HepG2 (cell line): ENCODE measurements around the gene TENM3. TPM values are rescaled to one million over a fixed set of nuclear protein-coding genes. Genes with fewer than 3 reads are reported as not detected.

Source experiments
- ATAC-seq: fragments of 200-7000 bp; cut with Tn5 transposase; 3 replicates; pipeline ENCODE4 v1.9.1; 2020; ENCODE audit warnings: mild to moderate bottlenecking, moderate library complexity
- BruUV-seq: library from RNA; stranded (reverse); fragments of 400-500 nt; replicated peaks from 2 replicates; lab custom pipeline; 2021; lab: Mats Ljungman, UMichigan
- CTCF ChIA-PET: fragments of 300-600 bp; formaldehyde crosslinking; extraction: SDS; loops from one replicate; lab custom pipeline; 2021; ENCODE audit warnings: low total read pairs, inconsistent platforms, low intra/inter-chr PET ratio; lab: Yijun Ruan, JAX
- POLR2A ChIA-PET: fragments of 350-600 bp; sonication (Branson Sonifier 250); formaldehyde crosslinking; loops from one replicate; lab custom pipeline; 2020; ENCODE audit warnings: antibody characterized with exemption, inconsistent platforms; lab: Yijun Ruan, JAX
- DNase-seq: peaks from one replicate; pipeline ENCODE4 v3.0.0-alpha.2; 2015; ENCODE audit warnings: low spot score
- FAIRE-seq: peaks from 3 replicates; lab custom pipeline; 2011; peaks lifted over from hg19 to GRCh38; lab: Jason Lieb, UNC
- H2AFZ ChIP-seq: one replicate; pipeline ENCODE4 v1.6.1; 2011; ENCODE audit warnings: low read length, inconsistent platforms
- H3K27ac ChIP-seq: fragments of 300-600 bp; 3 replicates; pipeline ENCODE4 v1.8.0; 2011; ENCODE audit warnings: mixed run types, mild to moderate bottlenecking, mixed read lengths, low read length, inconsistent platforms; ENCODE audit not compliant: insufficient read depth; ENCODE audit errors: extremely low read length
- H3K27me3 ChIP-seq, 2 experiments: fragments of 200-600 bp in 1 of 2; 2 replicates in 1 of 2; 3 replicates in 1 of 2; pipeline versions ENCODE4 v1.6.0 to v1.8.0; 2011; ENCODE audit warnings: low read length in 2 of 2, mild to moderate bottlenecking in 2 of 2, moderate library complexity in 2 of 2, inconsistent platforms in 1 of 2; ENCODE audit not compliant: insufficient read depth in 2 of 2, control insufficient read depth in 1 of 2
- H3K36me3 ChIP-seq, 2 experiments: fragments of 200-600 bp in 1 of 2; replicated peaks in 1 of 2; 2 replicates in 1 of 2; 3 replicates in 1 of 2; pipeline versions ENCODE4 v1.5.1 to v1.8.0; 2011; ENCODE audit warnings: low read length in 2 of 2, inconsistent platforms in 1 of 2; ENCODE audit not compliant: insufficient read depth in 2 of 2, control insufficient read depth in 1 of 2
- H3K4me1 ChIP-seq: 2 replicates; pipeline ENCODE4 v1.5.1; 2012; ENCODE audit warnings: low read length, inconsistent platforms; ENCODE audit not compliant: insufficient read depth
- H3K4me2 ChIP-seq: 2 replicates; pipeline ENCODE4 v1.6.0; 2011; ENCODE audit warnings: low read depth, low read length, inconsistent platforms
- H3K4me3 ChIP-seq, 3 experiments: fragments of 200-600 bp in 1 of 3; sonication (generic), shearing (Covaris generic) in 1 of 3; replicated peaks in 1 of 3; 2 replicates each; pipeline ENCODE4 v1.5.1; 2011 to 2016; ENCODE audit warnings: low read length in 3 of 3, inconsistent platforms in 2 of 3, low read depth in 2 of 3, mild to moderate bottlenecking in 2 of 3, control low read depth in 1 of 3, mixed read lengths in 1 of 3; ENCODE audit not compliant: insufficient read depth in 1 of 3
- H3K79me2 ChIP-seq: one replicate; pipeline ENCODE4 v1.6.1; 2011; ENCODE audit warnings: low read length, inconsistent platforms; ENCODE audit not compliant: insufficient read depth
- H3K9ac ChIP-seq: 2 replicates; pipeline ENCODE4 v1.6.0; 2011; ENCODE audit warnings: mild to moderate bottlenecking, low read depth, low read length, inconsistent platforms; ENCODE audit not compliant: insufficient read depth
- H3K9me3 ChIP-seq: 2 replicates; pipeline ENCODE4 v1.5.1; 2012; ENCODE audit warnings: mild to moderate bottlenecking, low read length
- H4K20me1 ChIP-seq: 2 replicates; pipeline ENCODE4 v1.6.0; 2011; ENCODE audit warnings: inconsistent platforms, mild to moderate bottlenecking, low read length, moderate library complexity; ENCODE audit not compliant: insufficient read depth
- FOXC1 ChIP-seq: sonication (generic); formaldehyde crosslinking; IDR thresholded peaks from 2 replicates; pipeline ENCODE4 v1.8.0; 2022; ENCODE audit warnings: mild to moderate bottlenecking, missing genetic modification reagents, borderline replicate concordance
- MED8 ChIP-seq: sonication (generic); formaldehyde crosslinking; IDR thresholded peaks from 2 replicates; pipeline ENCODE4 v1.8.1; 2023; ENCODE audit warnings: mild to moderate bottlenecking, missing genetic modification reagents; ENCODE audit not compliant: insufficient replicate concordance
- SP140L ChIP-seq: sonication (generic); formaldehyde crosslinking; IDR thresholded peaks from 2 replicates; pipeline ENCODE4 v1.4.0; 2020; ENCODE audit warnings: missing genetic modification reagents, borderline replicate concordance
- SP4 ChIP-seq: sonication (generic); formaldehyde crosslinking; IDR thresholded peaks from 2 replicates; pipeline ENCODE4 v1.8.1; 2023; ENCODE audit warnings: mild to moderate bottlenecking, missing genetic modification reagents
- ZNF317 ChIP-seq: sonication (generic); formaldehyde crosslinking; IDR thresholded peaks from 2 replicates; pipeline ENCODE4 v1.5.0; 2020; ENCODE audit warnings: mild to moderate bottlenecking, missing genetic modification reagents
- whole genome bisulfite sequencing: methylation state at CpG from one replicate; pipeline ENCODE4 v1.1.6; 2017; ENCODE audit warnings: low lambda C conversion rate; 5-methylcytosine and 5-hydroxymethylcytosine counted together
- in situ Hi-C: cut with HindIII; loops from 2 replicates; pipeline ENCODE4 v1.10.0; 2017; ENCODE audit warnings: low pct_unique_long_range_greater_than_20kb; ENCODE audit not compliant: extremely low pct_ligation_motif_present
- intact Hi-C: fragments of 100-400 bp; cut with micrococcal nuclease; formaldehyde crosslinking; loops from one replicate; pipeline ENCODE4 v1.10.0; 2022; ENCODE audit not compliant: unreplicated experiment
- polyA plus RNA-seq, 8 experiments: library from polyadenylated mRNA; depleted of rRNA in 3 of 8; stranded (reverse) in 7 of 8; unstranded in 1 of 8; fragments of >200 nt; fragmentation: Illumina TruSeq in 4 of 8; extraction: Trizol in 4 of 8; gene quantifications; 2 replicates each; pipeline versions ENCODE4 v1.2.1 to v1.2.3, GENCODE V29; 2011 to 2016; ENCODE audit warnings: low read depth in 4 of 8, missing spikeins in 1 of 8, mixed read lengths in 1 of 8; ENCODE audit not compliant: insufficient read depth in 1 of 8
- total RNA-seq, 5 experiments: library from RNA; depleted of rRNA; stranded (reverse); fragments of >200 nt; fragmentation: Illumina TruSeq; extraction: Trizol; gene quantifications; 2 replicates each; pipeline ENCODE4 v1.2.3, GENCODE V29; 2016; ENCODE audit warnings: low read depth in 1 of 5
- TF ChIP-seq, protein P1 (sequence below): sonication (generic); formaldehyde crosslinking; IDR thresholded peaks from 2 replicates; pipeline ENCODE4 v1.4.0; 2020; ENCODE audit warnings: mild to moderate bottlenecking, missing genetic modification reagents
- TF ChIP-seq, protein P2 (sequence below): sonication (generic); formaldehyde crosslinking; IDR thresholded peaks from 2 replicates; pipeline ENCODE4 v1.4.0; 2020; ENCODE audit warnings: missing genetic modification reagents

Gene TENM3
- total and polyA plus RNA-seq, 2 of the 13 experiments (the other 11 are each of a cell fraction or from before 2014, with no cell fraction given): 0.04 TPM; not detected in 1

DNA sequence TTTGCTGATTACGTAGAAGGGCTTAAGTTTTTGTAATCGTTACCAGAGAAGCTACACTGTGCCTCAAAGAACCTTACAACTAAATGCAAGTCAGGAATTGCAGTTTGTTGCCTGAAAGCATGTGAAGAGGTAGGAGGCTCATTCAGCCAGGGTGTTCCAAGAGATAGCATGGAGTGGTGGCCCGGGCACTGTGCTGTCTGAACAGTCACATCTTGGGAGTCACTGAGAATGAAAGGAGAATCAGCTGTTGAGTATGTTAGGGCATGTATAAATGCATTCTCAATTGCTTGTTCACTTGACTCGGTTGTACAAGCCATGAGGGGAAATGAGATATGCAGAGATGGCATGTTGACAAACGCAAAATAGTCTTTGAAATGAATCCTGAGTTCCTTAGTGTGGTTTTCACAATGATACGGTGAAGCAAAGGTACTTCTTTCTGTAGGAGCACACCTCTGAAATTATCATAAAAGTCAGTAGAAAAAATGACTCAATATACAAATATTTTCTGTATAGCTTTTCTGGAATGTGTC is 513.0 kb downstream of the TENM3 start:
- no peak for FAIRE-seq
- peaks cover 0 to 4% of the 10 kb centered on the region in 2 experiments; a peak in 1 of 5 replicates for H3K27me3 ChIP-seq
- TF ChIP-seq FOXC1 (CRISPR knock-in tag): no peak
- TF ChIP-seq MED8 (CRISPR knock-in tag): no peak
- TF ChIP-seq, protein P1, sequence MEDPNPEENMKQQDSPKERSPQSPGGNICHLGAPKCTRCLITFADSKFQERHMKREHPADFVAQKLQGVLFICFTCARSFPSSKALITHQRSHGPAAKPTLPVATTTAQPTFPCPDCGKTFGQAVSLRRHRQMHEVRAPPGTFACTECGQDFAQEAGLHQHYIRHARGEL (CRISPR knock-in tag): no peak
- no peak for TF ChIP-seq SP140L (CRISPR knock-in tag)
- TF ChIP-seq, protein P2, sequence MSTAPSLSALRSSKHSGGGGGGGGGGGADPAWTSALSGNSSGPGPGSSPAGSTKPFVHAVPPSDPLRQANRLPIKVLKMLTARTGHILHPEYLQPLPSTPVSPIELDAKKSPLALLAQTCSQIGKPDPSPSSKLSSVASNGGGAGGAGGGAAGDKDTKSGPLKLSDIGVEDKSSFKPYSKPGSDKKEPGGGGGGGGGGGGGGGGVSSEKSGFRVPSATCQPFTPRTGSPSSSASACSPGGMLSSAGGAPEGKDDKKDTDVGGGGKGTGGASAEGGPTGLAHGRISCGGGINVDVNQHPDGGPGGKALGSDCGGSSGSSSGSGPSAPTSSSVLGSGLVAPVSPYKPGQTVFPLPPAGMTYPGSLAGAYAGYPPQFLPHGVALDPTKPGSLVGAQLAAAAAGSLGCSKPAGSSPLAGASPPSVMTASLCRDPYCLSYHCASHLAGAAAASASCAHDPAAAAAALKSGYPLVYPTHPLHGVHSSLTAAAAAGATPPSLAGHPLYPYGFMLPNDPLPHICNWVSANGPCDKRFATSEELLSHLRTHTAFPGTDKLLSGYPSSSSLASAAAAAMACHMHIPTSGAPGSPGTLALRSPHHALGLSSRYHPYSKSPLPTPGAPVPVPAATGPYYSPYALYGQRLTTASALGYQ (CRISPR knock-in tag): no peak
- TF ChIP-seq ZNF317: no peak
- TF ChIP-seq SP4 (CRISPR knock-in tag): no peak
- TF ChIP-seq, all 625 proteins: peak for 0
- Histone ChIP-seq H3K9me3 (no peaks in the 10 kb centered on the region), H3K79me2 (no peaks in the 10 kb centered on the region), H3K36me3 (no peaks in the 10 kb centered on the region), H3K9ac (no peak overlapping the region), H4K20me1 (no peaks in the 10 kb centered on the region), H2AFZ (no peak overlapping the region), H3K4me1 (no peaks in the 10 kb centered on the region), H3K27ac (no peak overlapping the region), H3K4me3 (no peak overlapping the region), H3K4me2 (no peak overlapping the region)
- in situ Hi-C loops (no loop called here), intact Hi-C loops (no loop called here)
- CTCF ChIA-PET: no interaction called here
- POLR2A ChIA-PET: no interaction called here
- BruUV-seq: no TSS peak
- DNase-seq: no peak
- ATAC-seq: no peak
- 31% methylated on average over 6 of the region's 6 CpGs for WGBS
